Measurements from ENCODE around the gene GRB10. TPM values are rescaled to one million over a fixed set of nuclear protein-coding genes. Genes with fewer than 3 reads are reported as not detected.

The GRB10 gene
- total and polyA plus RNA-seq, 4 experiments from 2014 or later = 0.83 to 7.7 (median 5.0) TPM

DNA sequence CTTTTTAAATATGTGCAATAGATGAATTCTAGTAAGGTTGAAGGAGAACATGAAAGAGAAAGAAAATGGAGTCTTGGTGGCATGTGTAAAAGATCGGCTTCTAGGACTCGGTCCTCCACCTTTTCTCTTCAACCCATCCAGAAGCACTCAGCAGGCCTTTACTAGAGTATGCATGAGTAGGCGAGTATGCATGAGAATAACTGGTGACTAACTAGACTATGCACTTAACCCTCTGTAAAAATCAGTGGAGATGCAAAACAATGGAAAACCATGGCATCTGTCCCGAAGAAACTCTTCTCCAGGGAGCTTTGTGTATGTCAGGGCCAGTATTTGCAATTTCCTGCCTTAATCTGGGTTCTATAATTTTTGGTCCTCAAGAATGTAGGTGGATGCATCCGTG is 40.0 kb upstream of the GRB10 start:
- POLR2A ChIA-PET (ENCODE audit: partially characterized antibody) = no interaction called here
- Histone ChIP-seq H3K27ac (ENCODE audit: low read depth, low read length) (no peak overlapping the region), H3K9me3 (ENCODE audit: control insufficient read depth in 1 of 2, low read length in 2 of 2) (no peaks in the 10 kb centered on the region), H3K4me3 (ENCODE audit: low read length in 2 of 2) (no peak overlapping the region), H3K27me3 (ENCODE audit: insufficient read depth, low read length) (no peaks in the 10 kb centered on the region), H3K36me3 (ENCODE audit: insufficient read depth, low read length) (no peaks in the 10 kb centered on the region), H3K4me1 (ENCODE audit: insufficient read depth, low read length) (no peaks in the 10 kb centered on the region)
- no peak for DNase-seq
- H3K9me3 Mint-ChIP-seq = no peaks in the 10 kb centered on the region
- CTCF ChIA-PET (ENCODE audit: partially characterized antibody) = no interaction called here
- no peaks in the 10 kb centered on the region for H3K36me3 Mint-ChIP-seq
- H3K27me3 Mint-ChIP-seq = peaks cover 0 to 2% of the 10 kb centered on the region in 2 donors
- H3K4me3 Mint-ChIP-seq = no peak overlapping the region
- peaks cover 0 to 7% (median 4%) of the 10 kb centered on the region in 4 donors for H3K4me1 Mint-ChIP-seq
- intact Hi-C loops (cut with micrococcal nuclease) = no loop called here
- H3K27ac Mint-ChIP-seq = no peak overlapping the region

DNA sequence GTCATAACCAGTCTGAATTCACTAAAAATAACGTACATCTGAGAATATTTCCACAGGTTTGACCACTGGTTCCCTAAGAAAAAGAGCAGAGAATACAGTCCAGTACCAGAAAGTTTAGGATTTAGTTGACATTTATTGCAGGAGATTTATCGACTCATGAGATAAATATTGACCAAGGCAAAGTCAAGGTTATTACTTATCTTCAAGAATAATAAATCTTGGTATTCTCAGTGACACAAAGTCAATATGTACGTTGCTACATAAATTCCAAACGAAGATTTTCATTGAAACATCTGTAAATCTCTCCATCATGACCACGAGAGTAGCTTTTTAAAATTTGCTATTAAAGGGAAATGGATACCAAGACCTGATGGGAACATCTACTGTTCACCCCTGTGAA is 39.4 kb upstream of the GRB10 start:
- no peak overlapping the region for H3K27ac ChIP-seq (ENCODE audit: low read depth, low read length)
- no peaks in the 10 kb centered on the region for H3K27me3 ChIP-seq (ENCODE audit: insufficient read depth, low read length)
- H3K4me3 ChIP-seq (ENCODE audit: low read length in 2 of 2) = no peak overlapping the region
- H3K36me3 Mint-ChIP-seq = no peaks in the 10 kb centered on the region
- peaks cover 0 to 6% (median 3%) of the 10 kb centered on the region in 4 donors for H3K4me1 Mint-ChIP-seq
- intact Hi-C loops (cut with micrococcal nuclease) = no loop called here
- H3K9me3 ChIP-seq (ENCODE audit: control insufficient read depth in 1 of 2, low read length in 2 of 2) = no peaks in the 10 kb centered on the region
- H3K27ac Mint-ChIP-seq = no peak overlapping the region
- no peak for DNase-seq
- CTCF ChIA-PET (ENCODE audit: partially characterized antibody) = interaction anchor here (1.0 kb wide), 1 partner anchor 11 kb away, joined by 4 read pairs; no protein-coding TSS in a partner anchor
- no peaks in the 10 kb centered on the region for H3K9me3 Mint-ChIP-seq
- H3K27me3 Mint-ChIP-seq = peaks cover 0 to 2% of the 10 kb centered on the region in 2 donors
- no peaks in the 10 kb centered on the region for H3K4me1 ChIP-seq (ENCODE audit: insufficient read depth, low read length)
- POLR2A ChIA-PET (ENCODE audit: partially characterized antibody) = no interaction called here
- H3K36me3 ChIP-seq (ENCODE audit: insufficient read depth, low read length) = no peaks in the 10 kb centered on the region
- H3K4me3 Mint-ChIP-seq = no peak overlapping the region

DNA sequence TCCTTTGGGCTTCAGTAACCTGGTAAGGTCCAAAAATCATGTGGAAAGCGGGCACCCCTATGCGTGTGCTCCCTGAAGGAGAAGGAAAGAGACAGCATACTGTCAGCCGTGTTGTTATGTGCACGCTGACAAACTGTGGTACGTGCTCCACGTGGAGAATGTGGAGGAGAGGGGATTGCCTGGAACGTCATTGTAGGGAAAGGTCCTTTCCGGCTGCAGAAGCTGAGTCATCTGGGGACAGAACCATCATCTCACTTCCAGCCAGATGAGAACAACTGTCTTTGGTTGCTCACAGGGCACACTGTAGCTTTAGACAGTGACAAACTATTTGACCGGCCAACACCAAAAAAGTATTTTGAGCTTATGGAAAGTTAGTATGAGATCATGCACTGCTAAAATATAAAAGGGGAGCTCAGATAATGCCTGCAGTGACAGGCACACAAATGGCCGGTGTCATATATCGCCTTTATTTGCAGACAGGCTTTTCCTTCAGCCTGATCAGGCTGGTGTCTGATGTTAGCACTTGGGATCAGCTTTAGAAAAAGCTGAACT is 38.8 kb upstream of the GRB10 start:
- Mint-ChIP-seq H3K4me1 (peaks cover 0 to under 1% (median under 1%) of the 10 kb centered on the region in 4 donors), H3K9me3 (peaks cover 0 to 3% (median 0%) of the 10 kb centered on the region in 8 donors), H3K27me3 (peaks cover 4 to 5% of the 10 kb centered on the region in 2 donors), H3K36me3 (no peaks in the 10 kb centered on the region), H3K27ac (peak overlapping the region in 1 of 7 donors; percentile 38), H3K4me3 (no peak overlapping the region)
- no peak overlapping the region for H3K4me3 ChIP-seq (ENCODE audit: low read length in 2 of 2)
- intact Hi-C loops (cut with micrococcal nuclease) = no loop called here
- POLR2A ChIA-PET (ENCODE audit: partially characterized antibody) = no interaction called here
- H3K36me3 ChIP-seq (ENCODE audit: insufficient read depth, low read length) = no peaks in the 10 kb centered on the region
- H3K27ac ChIP-seq (ENCODE audit: low read depth, low read length) = no peak overlapping the region
- no peaks in the 10 kb centered on the region for H3K4me1 ChIP-seq (ENCODE audit: insufficient read depth, low read length)
- H3K9me3 ChIP-seq (ENCODE audit: control insufficient read depth in 1 of 2, low read length in 2 of 2) = no peaks in the 10 kb centered on the region
- no peak for DNase-seq
- no peaks in the 10 kb centered on the region for H3K27me3 ChIP-seq (ENCODE audit: insufficient read depth, low read length)
- CTCF ChIA-PET (ENCODE audit: partially characterized antibody) = interaction anchor here (1.0 kb wide), 1 partner anchor 10 kb away, joined by 4 read pairs; no protein-coding TSS in a partner anchor

GRCh38 chr7:50818324-50818723 is 35.6 kb upstream of the GRB10 start:
- no peaks in the 10 kb centered on the region for H3K4me1 ChIP-seq (ENCODE audit: insufficient read depth, low read length)
- Mint-ChIP-seq H3K4me1 (no peaks in the 10 kb centered on the region), H3K4me3 (no peak overlapping the region), H3K27me3 (peaks cover 9% of the 10 kb centered on the region in 2 donors), H3K9me3 (peaks cover 0 to 3% (median 0%) of the 10 kb centered on the region in 8 donors), H3K27ac (no peak overlapping the region), H3K36me3 (no peaks in the 10 kb centered on the region)
- no peaks in the 10 kb centered on the region for H3K9me3 ChIP-seq (ENCODE audit: control insufficient read depth in 1 of 2, low read length in 2 of 2)
- ChIA-PET CTCF (ENCODE audit: partially characterized antibody) (no interaction called here), POLR2A (ENCODE audit: partially characterized antibody) (no interaction called here)
- no peak for DNase-seq
- no peaks in the 10 kb centered on the region for H3K36me3 ChIP-seq (ENCODE audit: insufficient read depth, low read length)
- no peak overlapping the region for H3K27ac ChIP-seq (ENCODE audit: low read depth, low read length)
- intact Hi-C loops (cut with micrococcal nuclease) = no loop called here
- no peaks in the 10 kb centered on the region for H3K27me3 ChIP-seq (ENCODE audit: insufficient read depth, low read length)
- H3K4me3 ChIP-seq (ENCODE audit: low read length in 2 of 2) = no peak overlapping the region

DNA sequence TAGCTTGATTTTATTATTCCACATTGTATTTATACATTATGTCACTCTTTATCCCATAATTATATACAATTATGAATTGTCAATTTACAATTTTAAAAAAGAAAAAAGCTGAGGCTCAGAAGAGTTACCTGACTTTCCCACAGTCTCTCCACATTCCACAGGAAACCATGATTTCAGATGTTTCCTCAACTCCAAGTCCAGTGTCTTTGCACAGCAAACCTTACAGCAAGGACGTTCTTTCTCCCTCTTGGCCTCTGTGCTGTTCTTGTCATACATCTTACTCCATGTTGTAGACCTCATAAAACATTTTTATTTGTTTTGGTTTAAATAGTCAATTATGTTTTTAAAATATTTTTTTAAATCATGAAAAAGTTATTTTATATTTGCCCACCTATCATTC is 34.9 kb upstream of the GRB10 start:
- Mint-ChIP-seq H3K4me1 (no peaks in the 10 kb centered on the region), H3K27ac (no peak overlapping the region), H3K27me3 (peaks cover 9% of the 10 kb centered on the region in 2 donors), H3K36me3 (no peaks in the 10 kb centered on the region), H3K4me3 (no peak overlapping the region), H3K9me3 (peaks cover 0 to 3% (median 0%) of the 10 kb centered on the region in 8 donors)
- ChIA-PET POLR2A (ENCODE audit: partially characterized antibody) (no interaction called here), CTCF (ENCODE audit: partially characterized antibody) (no interaction called here)
- H3K9me3 ChIP-seq (ENCODE audit: control insufficient read depth in 1 of 2, low read length in 2 of 2) = no peaks in the 10 kb centered on the region
- no peak overlapping the region for H3K4me3 ChIP-seq (ENCODE audit: low read length in 2 of 2)
- DNase-seq = no peak
- no peaks in the 10 kb centered on the region for H3K36me3 ChIP-seq (ENCODE audit: insufficient read depth, low read length)
- no peak overlapping the region for H3K27ac ChIP-seq (ENCODE audit: low read depth, low read length)
- no peaks in the 10 kb centered on the region for H3K27me3 ChIP-seq (ENCODE audit: insufficient read depth, low read length)
- intact Hi-C loops (cut with micrococcal nuclease) = no loop called here
- no peaks in the 10 kb centered on the region for H3K4me1 ChIP-seq (ENCODE audit: insufficient read depth, low read length)

- Mint-ChIP-seq H3K4me1 (no peaks in the 10 kb centered on the region), H3K27ac (no peak overlapping the region), H3K4me3 (no peak overlapping the region), H3K9me3 (peaks cover 0 to 3% (median 0%) of the 10 kb centered on the region in 8 donors), H3K27me3 (peaks cover 9% of the 10 kb centered on the region in 2 donors), H3K36me3 (no peaks in the 10 kb centered on the region)
- CTCF ChIA-PET (ENCODE audit: partially characterized antibody) = no interaction called here
- Histone ChIP-seq H3K4me1 (ENCODE audit: insufficient read depth, low read length) (no peaks in the 10 kb centered on the region), H3K9me3 (ENCODE audit: control insufficient read depth in 1 of 2, low read length in 2 of 2) (no peaks in the 10 kb centered on the region), H3K27me3 (ENCODE audit: insufficient read depth, low read length) (no peaks in the 10 kb centered on the region), H3K27ac (ENCODE audit: low read depth, low read length) (no peak overlapping the region), H3K4me3 (ENCODE audit: low read length in 2 of 2) (no peak overlapping the region), H3K36me3 (ENCODE audit: insufficient read depth, low read length) (no peaks in the 10 kb centered on the region)
- intact Hi-C loops (cut with micrococcal nuclease) = no loop called here
- POLR2A ChIA-PET (ENCODE audit: partially characterized antibody) = no interaction called here
- no peak for DNase-seq
Observed at GRCh38 chr7:50815138-50815537, 32.4 kb upstream of the GRB10 start.

DNA sequence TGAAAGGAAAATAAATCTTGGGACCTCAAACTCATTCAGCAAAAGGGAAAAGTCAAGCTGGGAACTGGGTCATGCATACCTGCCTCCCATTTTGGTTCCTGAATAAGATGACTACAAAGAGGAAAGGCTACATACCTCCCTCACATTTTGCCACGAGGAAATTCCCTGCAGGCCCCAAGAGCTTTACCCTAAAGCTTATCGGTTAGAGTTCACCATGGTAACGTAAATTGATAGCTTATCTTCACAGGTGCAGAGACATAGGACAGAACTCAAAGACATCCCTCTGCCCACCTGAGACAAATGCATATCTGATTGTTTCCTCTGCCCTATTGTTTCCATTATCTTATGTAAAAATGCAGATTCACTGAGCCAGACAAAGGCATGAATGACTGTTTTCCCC is 31.5 kb upstream of the GRB10 start:
- DNase-seq = no peak
- H3K27ac Mint-ChIP-seq = no peak overlapping the region
- H3K27ac ChIP-seq (ENCODE audit: low read depth, low read length) = no peak overlapping the region
- intact Hi-C loops (cut with micrococcal nuclease) = no loop called here
- no peaks in the 10 kb centered on the region for H3K36me3 Mint-ChIP-seq
- no peaks in the 10 kb centered on the region for H3K4me1 ChIP-seq (ENCODE audit: insufficient read depth, low read length)
- peaks cover 9% of the 10 kb centered on the region in 2 donors for H3K27me3 Mint-ChIP-seq
- H3K9me3 ChIP-seq (ENCODE audit: control insufficient read depth in 1 of 2, low read length in 2 of 2) = no peaks in the 10 kb centered on the region
- H3K4me3 ChIP-seq (ENCODE audit: low read length in 2 of 2) = no peak overlapping the region
- no peaks in the 10 kb centered on the region for H3K27me3 ChIP-seq (ENCODE audit: insufficient read depth, low read length)
- no peak overlapping the region for H3K4me3 Mint-ChIP-seq
- no peaks in the 10 kb centered on the region for H3K4me1 Mint-ChIP-seq
- H3K36me3 ChIP-seq (ENCODE audit: insufficient read depth, low read length) = no peaks in the 10 kb centered on the region
- peaks cover 0 to 3% (median 0%) of the 10 kb centered on the region in 8 donors for H3K9me3 Mint-ChIP-seq
- ChIA-PET POLR2A (ENCODE audit: partially characterized antibody) (no interaction called here), CTCF (ENCODE audit: partially characterized antibody) (no interaction called here)
